Activated naive CD8-positive, alpha-beta T cell treated with anti-CD3 and anti-CD28 coated beads, Interleukin-2, amount 10 ng/mL, durations not matched to agents 7 days and 5 days (primary cell): Measurements from ENCODE around the gene ADRA1B. TPM values are rescaled to one million over a fixed set of nuclear protein-coding genes. Genes with fewer than 3 reads are reported as not detected.
"Not testable (repeated sequence)": the region's sequence is repeated elsewhere in the genome, so short reads cannot be mapped to it uniquely, and the experiment has no call there.

ENCODE experiments used
- ATAC-seq: fragments of 150-1000 bp; cut with Tn5 transposase; one replicate; pipeline ENCODE4 v1.10.0; 2021; ENCODE audit warnings: low read depth, moderate library complexity
- POLR2A ChIA-PET: fragments of 350-600 bp; sonication (Branson Sonifier 250); formaldehyde crosslinking; loops from one replicate; lab custom pipeline; 2021; ENCODE audit warnings: antibody characterized with exemption; lab: Charles Lee
- DNase-seq: peaks from one replicate; pipeline ENCODE4 v3.0.0; 2021
- H3K27ac Mint-ChIP-seq: one replicate; pipeline ENCODE4 v1.8.0; 2022; ENCODE audit warnings: mild to moderate bottlenecking, mixed read lengths
- H3K27me3 Mint-ChIP-seq: one replicate; pipeline ENCODE4 v1.8.0; 2022; ENCODE audit warnings: mild to moderate bottlenecking, moderate library complexity, mixed read lengths
- H3K36me3 Mint-ChIP-seq: one replicate; pipeline ENCODE4 v1.8.0; 2021; ENCODE audit warnings: mild to moderate bottlenecking, mixed read lengths
- H3K4me1 Mint-ChIP-seq: one replicate; pipeline ENCODE4 v1.8.0; 2021; ENCODE audit warnings: mixed read lengths
- H3K4me3 Mint-ChIP-seq: one replicate; pipeline ENCODE4 v1.8.0; 2022; ENCODE audit warnings: mild to moderate bottlenecking, moderate library complexity, mixed read lengths
- H3K9me3 Mint-ChIP-seq: one replicate; pipeline ENCODE4 v1.8.0; 2021; ENCODE audit warnings: mixed read lengths
- total RNA-seq, 2 experiments: library from RNA; stranded (reverse); gene quantifications; one replicate each; pipeline ENCODE4 v1.2.3, GENCODE V29; 2021

The ADRA1B gene
- total RNA-seq, 2 experiments from 2014 or later: not detected

DNA sequence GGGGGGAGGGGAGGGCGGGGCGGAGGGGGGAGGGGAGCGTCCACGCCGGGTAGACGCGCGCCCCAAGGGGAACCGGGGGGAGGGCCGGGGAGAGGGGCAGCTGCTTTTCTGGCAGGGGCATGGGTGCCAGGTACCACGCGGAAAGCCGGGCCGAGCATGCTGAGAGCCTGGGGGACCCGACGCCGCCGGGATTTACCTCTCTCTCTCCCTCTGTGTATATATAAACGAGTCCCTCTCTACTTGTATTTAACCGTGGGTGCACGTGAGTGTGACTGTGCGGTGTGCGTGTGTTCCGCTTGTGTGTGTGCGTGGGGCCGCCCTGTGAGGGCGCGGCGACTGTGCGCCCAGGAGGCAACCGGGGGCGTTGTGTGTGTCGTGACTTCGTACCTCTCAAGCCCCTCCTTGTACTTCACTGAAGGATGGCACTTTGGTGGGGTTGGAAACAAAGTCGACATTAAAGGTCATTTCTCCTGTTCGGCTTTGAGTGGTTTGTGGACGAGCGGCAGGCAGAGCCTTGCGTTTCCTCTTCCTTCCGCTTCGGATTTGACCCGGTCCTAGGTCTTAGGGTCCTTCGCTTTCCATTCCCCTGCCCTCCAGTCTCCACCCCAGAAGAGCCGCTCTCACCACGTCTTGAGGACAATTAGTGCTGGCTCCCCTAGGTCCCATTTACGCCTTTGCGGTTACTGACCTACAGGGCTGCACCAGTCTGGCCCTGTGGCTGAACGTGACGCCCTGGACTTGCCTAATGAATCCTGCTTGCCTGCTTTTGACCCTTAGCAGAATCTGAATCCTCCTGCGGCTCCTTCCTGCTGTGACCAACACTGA lies 56.5 kb downstream of the ADRA1B start:
- no peaks in the 10 kb centered on the region for H3K9me3 Mint-ChIP-seq
- POLR2A ChIA-PET: no interaction called here
- DNase-seq (no peak), ATAC-seq (no peak)
- peaks cover 51% of the 10 kb centered on the region for H3K27me3 Mint-ChIP-seq
- H3K4me1 Mint-ChIP-seq: peaks cover 6% of the 10 kb centered on the region
- no peaks in the 10 kb centered on the region for H3K36me3 Mint-ChIP-seq
- H3K27ac Mint-ChIP-seq: no peak overlapping the region
- peak overlapping the region; percentile 68 for H3K4me3 Mint-ChIP-seq

DNA sequence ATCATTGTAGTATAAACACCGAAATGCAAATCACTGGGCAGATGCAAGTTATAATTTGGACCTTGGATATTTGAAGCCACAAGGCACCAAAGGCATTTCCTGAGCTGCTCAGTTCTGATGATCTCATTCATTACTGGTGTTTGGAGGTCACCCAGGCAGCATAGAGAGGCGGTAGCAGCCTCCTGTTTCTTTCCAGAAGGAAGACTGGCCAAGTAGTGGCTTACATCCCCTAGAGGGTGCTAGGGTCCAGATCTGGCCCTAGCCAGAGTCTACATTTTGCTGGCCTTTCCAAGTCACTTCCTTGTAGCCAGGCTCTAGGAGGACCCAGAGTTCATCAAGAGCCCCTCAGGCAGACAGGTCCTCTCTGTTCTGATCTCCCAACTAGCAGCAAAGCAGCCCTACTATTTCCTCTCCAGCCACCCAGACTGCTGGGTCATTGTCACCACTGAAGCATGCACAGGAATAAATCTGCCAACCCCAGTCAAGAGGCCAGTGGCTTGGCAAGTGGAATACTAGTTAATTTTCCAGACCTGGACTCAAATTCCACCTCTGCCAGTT lies 59.3 kb downstream of the ADRA1B start:
- H3K9me3 Mint-ChIP-seq: no peaks in the 10 kb centered on the region
- peaks cover 49% of the 10 kb centered on the region for H3K27me3 Mint-ChIP-seq
- no peak for ATAC-seq
- peaks cover 6% of the 10 kb centered on the region for H3K4me1 Mint-ChIP-seq
- DNase-seq: no peak
- POLR2A ChIA-PET: no interaction called here
- no peaks in the 10 kb centered on the region for H3K36me3 Mint-ChIP-seq
- no peak overlapping the region for H3K27ac Mint-ChIP-seq
- H3K4me3 Mint-ChIP-seq: no peak overlapping the region

DNA sequence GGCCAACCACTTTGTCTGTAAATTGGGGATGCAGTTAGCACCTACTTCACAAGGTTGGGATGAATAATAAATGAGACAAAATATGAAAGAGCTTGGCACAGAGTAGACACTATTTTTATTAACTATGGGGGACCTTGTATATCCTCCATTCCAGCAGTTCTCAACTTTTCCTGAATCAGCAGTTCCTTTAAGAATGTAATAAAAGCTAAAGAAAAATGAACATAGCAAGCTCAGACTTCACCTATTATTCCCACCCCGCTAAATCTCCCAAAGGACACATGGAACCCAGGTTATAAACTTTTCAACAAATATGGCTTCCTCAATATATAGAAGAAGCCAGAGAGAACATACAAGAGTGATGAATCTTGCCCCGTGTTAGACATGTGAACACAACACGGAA lies 60.6 kb downstream of the ADRA1B start:
- Mint-ChIP-seq H3K4me1 (peaks cover 6% of the 10 kb centered on the region), H3K36me3 (no peaks in the 10 kb centered on the region), H3K27ac (no peak overlapping the region), H3K9me3 (no peaks in the 10 kb centered on the region), H3K4me3 (no peak overlapping the region), H3K27me3 (peaks cover 43% of the 10 kb centered on the region)
- ATAC-seq: no peak
- DNase-seq: no peak
- POLR2A ChIA-PET: no interaction called here

DNA sequence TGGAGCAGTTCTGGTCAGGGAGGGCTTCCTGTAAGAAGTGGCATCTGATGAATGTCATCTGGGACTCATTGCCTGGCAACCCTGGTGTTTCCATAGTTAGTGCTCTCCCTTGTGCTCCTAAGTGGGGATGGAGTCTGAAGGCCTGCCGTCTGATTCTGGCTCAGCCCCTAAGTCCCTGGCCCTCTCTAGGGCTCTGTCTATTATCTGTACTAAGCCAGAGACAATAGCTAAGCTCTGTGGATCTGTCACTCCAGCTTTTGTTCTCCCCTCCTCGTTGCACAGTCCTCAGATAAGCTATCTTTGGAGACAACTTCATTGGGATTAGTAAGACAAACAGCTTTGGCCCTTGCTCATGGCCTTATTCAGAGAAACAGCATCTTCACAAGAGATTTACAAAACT lies 62.1 kb downstream of the ADRA1B start:
- no peak overlapping the region for H3K27ac Mint-ChIP-seq

DNA sequence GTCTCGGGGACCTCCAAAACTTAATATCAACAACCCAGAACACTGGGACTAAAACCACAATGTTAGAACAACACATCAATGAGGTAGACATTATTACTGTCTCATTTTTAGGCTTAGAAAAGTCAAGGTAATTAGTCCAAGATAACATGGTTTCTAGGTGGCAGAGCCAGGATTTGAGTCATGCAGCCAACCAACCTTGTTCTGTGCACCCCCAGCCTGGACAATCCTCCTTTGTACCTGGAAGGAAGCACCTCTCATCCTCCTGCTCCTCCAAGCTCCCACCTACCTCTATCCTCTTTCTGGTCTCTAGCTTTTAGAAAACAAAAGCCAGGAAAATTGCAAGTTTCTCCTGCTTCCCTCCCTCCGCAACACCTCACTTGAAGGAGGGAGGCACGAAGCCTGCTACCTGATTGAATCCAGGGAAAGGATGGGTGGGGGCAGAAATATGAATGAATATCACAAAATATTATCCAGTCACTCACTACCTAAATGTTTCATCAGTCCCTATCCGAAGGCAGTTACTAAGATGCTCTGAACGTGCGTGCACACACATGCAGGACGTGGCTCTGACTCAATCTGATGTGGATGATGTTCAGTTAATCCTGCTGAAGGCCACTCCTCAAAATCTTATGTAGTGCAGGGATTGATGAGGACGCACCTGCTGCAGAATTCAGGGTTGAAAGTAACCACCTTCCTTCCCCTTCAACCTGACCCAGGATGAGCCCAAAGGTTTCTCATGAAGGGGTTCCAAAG lies 66.3 kb downstream of the ADRA1B start:
- no peak overlapping the region for H3K4me3 Mint-ChIP-seq
- no peaks in the 10 kb centered on the region for H3K9me3 Mint-ChIP-seq
- no peaks in the 10 kb centered on the region for H3K4me1 Mint-ChIP-seq
- no peak for ATAC-seq
- POLR2A ChIA-PET: no interaction called here
- H3K36me3 Mint-ChIP-seq: no peaks in the 10 kb centered on the region
- DNase-seq: no peak
- peaks cover 43% of the 10 kb centered on the region for H3K27me3 Mint-ChIP-seq
- no peak overlapping the region for H3K27ac Mint-ChIP-seq

More for the DNA sequence above, 62.1 kb downstream of the ADRA1B start:
- H3K27me3 Mint-ChIP-seq: peaks cover 35% of the 10 kb centered on the region
- POLR2A ChIA-PET: no interaction called here
- no peaks in the 10 kb centered on the region for H3K4me1 Mint-ChIP-seq
- ATAC-seq (no peak), DNase-seq (no peak)
- H3K36me3 Mint-ChIP-seq: no peaks in the 10 kb centered on the region
- H3K9me3 Mint-ChIP-seq: no peaks in the 10 kb centered on the region
- H3K4me3 Mint-ChIP-seq: no peak overlapping the region

DNA sequence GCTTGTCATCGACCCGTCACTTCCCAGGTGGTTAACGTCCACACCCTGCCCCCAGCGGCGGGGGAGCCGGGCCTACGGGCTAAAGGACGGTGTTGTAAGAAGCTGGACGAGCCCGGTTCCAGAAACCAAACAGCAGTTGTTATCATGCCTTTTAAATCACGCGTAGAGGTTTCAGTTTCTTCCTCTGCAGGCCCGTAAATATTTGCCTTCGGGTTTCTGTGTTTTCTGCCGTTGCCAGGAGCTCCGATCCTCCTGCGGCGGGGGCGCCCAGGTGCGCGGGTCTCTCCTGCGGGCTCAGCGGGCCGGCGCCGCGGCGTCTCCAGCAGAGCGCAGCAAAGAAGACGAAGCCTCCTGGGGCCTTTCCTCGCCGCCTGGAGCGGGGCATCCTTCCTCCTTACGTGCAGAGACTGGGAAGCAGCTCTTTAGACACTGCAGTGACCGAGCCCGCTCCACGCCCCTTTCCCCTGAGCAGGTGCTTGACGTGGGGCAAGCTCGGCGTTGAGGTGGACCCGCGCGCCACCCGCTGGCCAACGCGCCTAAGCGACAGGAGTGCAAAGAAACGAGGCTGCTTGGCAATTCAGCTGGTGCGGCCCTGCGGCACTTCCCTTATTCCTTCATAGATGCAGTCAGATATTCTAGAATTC lies 70.9 kb downstream of the ADRA1B start:
- peaks cover 4% of the 10 kb centered on the region for H3K4me1 Mint-ChIP-seq
- H3K9me3 Mint-ChIP-seq: no peaks in the 10 kb centered on the region
- POLR2A ChIA-PET: no interaction called here
- DNase-seq: peak; percentile 79
- peak overlapping the region; percentile 60 for H3K4me3 Mint-ChIP-seq
- peak; percentile 96 for ATAC-seq
- H3K27ac Mint-ChIP-seq: no peak overlapping the region
- H3K27me3 Mint-ChIP-seq: peaks cover 43% of the 10 kb centered on the region
- H3K36me3 Mint-ChIP-seq: no peaks in the 10 kb centered on the region

DNA sequence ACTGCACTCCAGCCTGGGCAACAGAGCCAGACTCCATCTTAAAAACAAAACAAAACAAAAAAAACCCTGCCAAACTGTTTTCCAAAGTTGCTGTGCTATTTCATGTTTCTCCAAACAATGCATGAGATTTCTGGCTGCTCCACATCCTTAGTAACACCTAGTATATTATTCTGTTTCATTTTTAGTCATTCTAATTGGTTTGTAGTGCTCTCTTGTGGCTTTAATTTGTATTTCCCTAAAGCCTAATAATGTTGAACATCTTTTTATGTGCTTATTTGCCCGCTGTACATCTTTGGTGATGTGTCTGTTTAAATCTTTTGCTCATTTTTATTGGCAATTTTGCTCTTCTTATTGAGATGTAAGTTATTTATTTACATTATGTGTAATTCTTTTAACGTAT lies 74.2 kb downstream of the ADRA1B start:
- ATAC-seq (no peak), DNase-seq (no peak)
- Mint-ChIP-seq H3K4me3 (no peak overlapping the region), H3K9me3 (peaks cover 2% of the 10 kb centered on the region), H3K27ac (no peak overlapping the region), H3K27me3 (peaks cover 39% of the 10 kb centered on the region), H3K36me3 (no peaks in the 10 kb centered on the region), H3K4me1 (peaks cover 4% of the 10 kb centered on the region)
- POLR2A ChIA-PET: no interaction called here

DNA sequence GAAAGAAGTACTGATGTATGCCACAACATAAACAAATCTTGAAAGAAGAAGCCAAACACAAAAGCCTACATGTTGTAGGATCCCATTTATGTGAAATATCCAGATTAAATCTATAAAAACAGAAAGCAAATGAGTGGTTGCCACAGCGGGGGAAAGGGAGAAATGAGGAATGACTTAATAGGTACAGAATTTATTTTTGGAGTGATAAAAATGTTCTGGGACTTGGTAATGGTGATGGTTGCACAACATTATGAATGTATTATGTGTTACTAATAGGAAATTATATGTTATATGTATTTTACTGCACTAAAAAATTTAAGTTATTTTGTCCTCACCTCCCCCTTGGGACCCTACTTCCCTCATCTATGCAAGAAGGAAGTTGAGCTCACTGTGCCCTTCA lies 76.3 kb downstream of the ADRA1B start:
- POLR2A ChIA-PET: no interaction called here
- peaks cover 23% of the 10 kb centered on the region for H3K27me3 Mint-ChIP-seq
- H3K27ac Mint-ChIP-seq: no peak overlapping the region
- no peaks in the 10 kb centered on the region for H3K36me3 Mint-ChIP-seq
- no peak overlapping the region for H3K4me3 Mint-ChIP-seq
- no peak for ATAC-seq
- peaks cover 2% of the 10 kb centered on the region for H3K9me3 Mint-ChIP-seq
- H3K4me1 Mint-ChIP-seq: peaks cover 4% of the 10 kb centered on the region
- DNase-seq: no peak

DNA sequence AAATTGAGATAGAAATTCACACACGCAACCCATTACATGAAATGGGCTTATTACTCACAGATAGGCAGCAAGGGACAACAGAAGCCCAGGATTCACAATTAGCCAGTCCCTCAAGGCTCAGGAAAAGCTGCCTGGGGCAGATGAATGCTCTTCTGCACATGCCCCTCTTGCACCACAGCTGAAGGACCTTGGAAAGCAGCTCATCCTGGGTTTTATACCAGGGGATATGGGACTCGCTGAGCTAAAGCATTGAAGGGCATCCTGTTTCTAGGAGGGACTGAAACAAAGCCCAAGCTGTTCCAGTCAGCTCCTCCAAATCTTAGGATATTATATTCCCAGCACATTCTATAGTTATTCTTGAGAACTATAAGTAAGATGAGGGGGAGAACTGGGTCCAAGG lies 76.9 kb downstream of the ADRA1B start:
- H3K9me3 Mint-ChIP-seq: peaks cover 2% of the 10 kb centered on the region
- POLR2A ChIA-PET: no interaction called here
- no peak for ATAC-seq
- peaks cover 18% of the 10 kb centered on the region for H3K27me3 Mint-ChIP-seq
- H3K36me3 Mint-ChIP-seq: no peaks in the 10 kb centered on the region
- no peak for DNase-seq
- H3K4me3 Mint-ChIP-seq: no peak overlapping the region
- peaks cover 2% of the 10 kb centered on the region for H3K4me1 Mint-ChIP-seq
- H3K27ac Mint-ChIP-seq: no peak overlapping the region

DNA sequence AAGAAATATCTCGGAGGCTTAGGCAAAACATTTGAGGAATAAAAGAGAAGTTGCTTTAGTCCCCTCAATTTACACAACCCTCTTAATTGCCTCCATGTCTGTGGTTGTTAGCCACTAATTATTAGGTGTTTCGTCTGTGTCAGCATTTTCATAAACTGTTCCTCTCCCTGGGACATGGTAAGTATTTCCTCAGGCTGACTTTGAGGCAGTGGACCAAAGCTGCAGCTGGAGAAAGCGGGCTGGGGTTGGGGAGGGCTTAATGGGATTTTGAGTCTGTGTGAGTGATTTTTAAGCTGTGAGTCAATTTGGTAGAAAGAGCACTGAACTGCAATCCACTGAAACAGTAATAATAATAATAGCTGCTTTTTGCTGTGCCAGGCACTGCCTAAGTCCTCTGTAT lies 79.6 kb downstream of the ADRA1B start:
- Mint-ChIP-seq H3K9me3 (peaks cover 2% of the 10 kb centered on the region), H3K4me1 (no peaks in the 10 kb centered on the region), H3K4me3 (no peak overlapping the region), H3K27me3 (peaks cover 24% of the 10 kb centered on the region), H3K36me3 (no peaks in the 10 kb centered on the region), H3K27ac (no peak overlapping the region)
- no peak for DNase-seq
- no peak for ATAC-seq
- POLR2A ChIA-PET: no interaction called here

DNA sequence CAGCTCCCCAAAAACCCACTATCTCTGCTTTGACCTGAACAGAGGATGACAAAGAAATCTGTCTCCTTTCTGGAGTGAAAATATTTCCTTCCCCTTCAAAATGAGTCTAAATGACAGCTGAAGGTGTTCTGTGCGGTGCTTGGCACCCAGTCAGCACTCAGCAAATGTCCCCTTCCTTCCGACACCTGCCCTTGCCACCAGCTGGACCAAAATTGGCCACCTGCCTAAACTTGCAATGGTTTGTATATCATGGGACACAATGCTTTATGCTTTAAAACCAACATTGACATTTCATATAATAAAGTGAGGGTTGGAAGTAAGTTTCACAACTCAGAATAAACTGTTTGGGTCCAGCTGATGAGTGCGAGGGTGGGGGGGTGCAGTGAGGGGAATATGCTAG lies 85.2 kb downstream of the ADRA1B start:
- no peak for ATAC-seq
- DNase-seq: no peak
- POLR2A ChIA-PET: no interaction called here

DNA sequence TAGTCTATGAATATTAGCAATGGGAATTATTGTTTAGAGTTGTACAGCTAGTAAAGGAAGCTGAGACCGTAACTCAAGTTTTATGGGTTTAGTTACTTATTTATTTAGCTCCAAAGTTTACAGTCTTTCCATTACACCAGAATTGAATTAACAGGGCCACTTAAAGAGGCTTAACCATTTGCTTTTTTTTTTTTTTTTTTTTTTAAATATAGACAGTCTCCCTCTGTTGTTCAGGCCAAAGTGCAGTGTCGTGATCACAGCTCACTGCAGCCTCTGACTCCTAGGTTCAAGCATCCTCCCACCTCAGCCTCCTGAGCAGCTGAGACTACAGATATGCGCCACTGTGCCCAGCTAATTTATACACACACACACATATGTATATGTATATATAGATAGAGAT lies 91.2 kb downstream of the ADRA1B start:
- Mint-ChIP-seq H3K4me3 (no peak overlapping the region), H3K27ac (no peak overlapping the region), H3K36me3 (peaks cover 6% of the 10 kb centered on the region), H3K9me3 (no peaks in the 10 kb centered on the region), H3K27me3 (peaks cover 4% of the 10 kb centered on the region), H3K4me1 (peaks cover 20% of the 10 kb centered on the region)
- ATAC-seq (no peak), DNase-seq (no peak)
- POLR2A ChIA-PET: interaction anchor here (0.6 kb wide), 1 partner anchor 433 kb away, joined by 3 read pairs; no protein-coding TSS in a partner anchor

More for the DNA sequence above, 85.2 kb downstream of the ADRA1B start:
- Mint-ChIP-seq H3K27me3 (peaks cover 22% of the 10 kb centered on the region), H3K36me3 (no peaks in the 10 kb centered on the region), H3K4me3 (no peak overlapping the region), H3K4me1 (no peaks in the 10 kb centered on the region), H3K9me3 (no peaks in the 10 kb centered on the region), H3K27ac (no peak overlapping the region)

DNA sequence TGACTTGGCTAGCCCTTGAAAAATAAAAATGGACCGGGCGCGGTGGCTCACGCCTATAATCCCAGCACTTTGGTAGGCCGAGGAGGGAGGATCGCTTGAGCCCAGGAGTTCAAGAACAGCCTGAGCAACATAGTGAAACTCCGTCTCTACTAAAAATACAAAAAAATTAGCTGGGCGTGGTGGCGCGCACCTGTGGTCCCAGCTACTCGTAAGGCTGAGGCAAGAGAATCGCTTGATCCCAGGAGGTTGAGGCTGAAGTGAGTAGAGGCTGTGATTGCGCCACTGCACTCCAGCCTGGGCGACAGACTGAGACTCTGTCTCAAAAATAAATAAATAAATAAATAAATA lies 92.2 kb downstream of the ADRA1B start:
- H3K27me3 Mint-ChIP-seq, H3K27ac Mint-ChIP-seq, H3K9me3 Mint-ChIP-seq, H3K36me3 Mint-ChIP-seq, ATAC-seq: not testable (repeated sequence)
- peak; percentile 31 for DNase-seq
- POLR2A ChIA-PET: interaction anchor here (1.3 to 1.7 kb wide), 3 partner anchors 14 to 596 kb away, joined by 3 to 5 read pairs (median 3); partner anchors contain the start of gene PWWP2A
- H3K4me3 Mint-ChIP-seq: peak overlapping the region; percentile 15
- H3K4me1 Mint-ChIP-seq: peaks cover 20% of the 10 kb centered on the region
